ENCODE results near the gene SERTAD2.

DNA sequence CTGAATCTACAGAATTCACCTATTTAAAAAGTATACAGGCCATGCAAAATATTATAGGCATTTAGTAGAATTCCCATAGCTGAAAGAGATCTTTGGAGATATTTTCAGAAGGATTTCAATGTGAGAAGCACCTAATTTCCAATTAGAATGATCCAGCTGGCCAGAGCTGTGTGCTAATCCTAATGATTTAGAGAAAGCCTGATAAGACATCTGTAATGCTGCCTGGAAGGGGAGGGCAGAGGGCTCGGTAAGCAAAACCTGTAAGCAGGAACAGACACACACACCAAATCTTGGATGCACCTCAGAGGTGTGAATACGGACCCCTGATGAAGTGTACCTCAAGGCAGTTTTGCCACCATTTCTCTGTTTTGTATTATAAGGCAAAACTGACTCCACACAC, 14.0 kb downstream of the SERTAD2 start:
- no peak for TF ChIP-seq POLR2A (IDR thresholded peaks at IDR 0.05; ENCODE audit: low read depth, low read length)
- TF ChIP-seq MAZ (IDR thresholded peaks at IDR 0.05; ENCODE audit: borderline replicate concordance, low read depth, low read length) = no peak
- TF ChIP-seq, protein P1, sequence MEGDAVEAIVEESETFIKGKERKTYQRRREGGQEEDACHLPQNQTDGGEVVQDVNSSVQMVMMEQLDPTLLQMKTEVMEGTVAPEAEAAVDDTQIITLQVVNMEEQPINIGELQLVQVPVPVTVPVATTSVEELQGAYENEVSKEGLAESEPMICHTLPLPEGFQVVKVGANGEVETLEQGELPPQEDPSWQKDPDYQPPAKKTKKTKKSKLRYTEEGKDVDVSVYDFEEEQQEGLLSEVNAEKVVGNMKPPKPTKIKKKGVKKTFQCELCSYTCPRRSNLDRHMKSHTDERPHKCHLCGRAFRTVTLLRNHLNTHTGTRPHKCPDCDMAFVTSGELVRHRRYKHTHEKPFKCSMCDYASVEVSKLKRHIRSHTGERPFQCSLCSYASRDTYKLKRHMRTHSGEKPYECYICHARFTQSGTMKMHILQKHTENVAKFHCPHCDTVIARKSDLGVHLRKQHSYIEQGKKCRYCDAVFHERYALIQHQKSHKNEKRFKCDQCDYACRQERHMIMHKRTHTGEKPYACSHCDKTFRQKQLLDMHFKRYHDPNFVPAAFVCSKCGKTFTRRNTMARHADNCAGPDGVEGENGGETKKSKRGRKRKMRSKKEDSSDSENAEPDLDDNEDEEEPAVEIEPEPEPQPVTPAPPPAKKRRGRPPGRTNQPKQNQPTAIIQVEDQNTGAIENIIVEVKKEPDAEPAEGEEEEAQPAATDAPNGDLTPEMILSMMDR (conservative IDR thresholded peaks at IDR 0.05; ENCODE audit: low read depth, low read length) = no peak
- TF ChIP-seq RCOR1 (IDR thresholded peaks at IDR 0.05; ENCODE audit: insufficient replicate concordance, low read length) = no peak
- TF ChIP-seq MAFK (IDR thresholded peaks at IDR 0.05; ENCODE audit: low read depth, low read length) = no peak
- TF ChIP-seq MXI1 (IDR thresholded peaks at IDR 0.05; ENCODE audit: borderline replicate concordance, low read depth, low read length) = no peak
- no peak for TF ChIP-seq FOS (IDR thresholded peaks at IDR 0.05; ENCODE audit: low read depth, low read length)
- TF ChIP-seq, protein P2, sequence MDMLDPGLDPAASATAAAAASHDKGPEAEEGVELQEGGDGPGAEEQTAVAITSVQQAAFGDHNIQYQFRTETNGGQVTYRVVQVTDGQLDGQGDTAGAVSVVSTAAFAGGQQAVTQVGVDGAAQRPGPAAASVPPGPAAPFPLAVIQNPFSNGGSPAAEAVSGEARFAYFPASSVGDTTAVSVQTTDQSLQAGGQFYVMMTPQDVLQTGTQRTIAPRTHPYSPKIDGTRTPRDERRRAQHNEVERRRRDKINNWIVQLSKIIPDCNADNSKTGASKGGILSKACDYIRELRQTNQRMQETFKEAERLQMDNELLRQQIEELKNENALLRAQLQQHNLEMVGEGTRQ (IDR thresholded peaks at IDR 0.05; ENCODE audit: low read depth, low read length) = no peak
- TF ChIP-seq BHLHE40 (IDR thresholded peaks at IDR 0.05; ENCODE audit: low read depth, low read length) = no peak
- no peak for TF ChIP-seq RAD21 (IDR thresholded peaks at IDR 0.05; ENCODE audit: low read length)
